SK-N-SH treated with all-trans-retinoic acid at 6 μM for 48 hours (cell line): ENCODE measurements around the gene CLHC1.

ENCODE experiments used
- ATAC-seq: fragments of 200-7000 bp; cut with Tn5 transposase; 3 replicates; pipeline ENCODE4 v1.9.1; 2020; ENCODE audit warnings: mild to moderate bottlenecking, moderate library complexity
- BACH2 ChIP-seq: fragments of 250-450 bp; sonication (Bioruptor Pico); IDR thresholded peaks from 2 replicates; pipeline ENCODE4 v1.9.0; 2021; ENCODE audit warnings: mild to moderate bottlenecking, borderline replicate concordance
- CREB5 ChIP-seq: fragments of 250-450 bp; sonication (Bioruptor Pico); IDR thresholded peaks from 2 replicates; pipeline ENCODE4 v1.5.1; 2020; ENCODE audit warnings: low read depth, mild to moderate bottlenecking, moderate library complexity
- CSDC2 ChIP-seq: fragments of 250-450 bp; sonication (Bioruptor Pico); IDR thresholded peaks from 2 replicates; pipeline ENCODE4 v1.5.0; 2020; ENCODE audit warnings: mild to moderate bottlenecking, moderate library complexity
- ESRRG ChIP-seq: fragments of 250-450 bp; sonication (Bioruptor Pico); IDR thresholded peaks from 2 replicates; pipeline ENCODE4 v1.6.1; 2021; ENCODE audit warnings: mild to moderate bottlenecking
- GLIS3 ChIP-seq: fragments of 250-450 bp; sonication (Bioruptor Pico); IDR thresholded peaks from 2 replicates; pipeline ENCODE4 v1.5.0; 2020; ENCODE audit warnings: mild to moderate bottlenecking, moderate library complexity
- ISL1 ChIP-seq: fragments of 250-450 bp; sonication (Bioruptor Pico); IDR thresholded peaks from 2 replicates; pipeline ENCODE4 v2.1.2; 2022; ENCODE audit warnings: mild to moderate bottlenecking, moderate library complexity
- OSR1 ChIP-seq: fragments of 250-450 bp; sonication (Bioruptor Pico); IDR thresholded peaks from 2 replicates; pipeline ENCODE4 v1.8.0; 2022; ENCODE audit warnings: moderate library complexity, mild to moderate bottlenecking, inconsistent platforms
- POU6F1 ChIP-seq: fragments of 250-450 bp; sonication (Bioruptor Pico); IDR thresholded peaks from 2 replicates; pipeline ENCODE4 v1.8.0; 2021; ENCODE audit warnings: low read depth, mild to moderate bottlenecking, moderate library complexity, borderline replicate concordance
- PPARA ChIP-seq: fragments of 250-450 bp; sonication (Bioruptor Pico); IDR thresholded peaks from 2 replicates; pipeline ENCODE4 v1.5.0; 2020; ENCODE audit warnings: mild to moderate bottlenecking, borderline replicate concordance
- RARB ChIP-seq: fragments of 250-450 bp; sonication (Bioruptor Pico); IDR thresholded peaks from 2 replicates; pipeline ENCODE4 v1.8.0; 2021; ENCODE audit warnings: mild to moderate bottlenecking, moderate library complexity
- SNAI2 ChIP-seq: fragments of 250-450 bp; sonication (Bioruptor Pico); IDR thresholded peaks from 2 replicates; pipeline ENCODE4 v1.5.0; 2020; ENCODE audit warnings: mild to moderate bottlenecking, moderate library complexity
- TCF4 ChIP-seq: fragments of 250-450 bp; sonication (Bioruptor Pico); IDR thresholded peaks from 2 replicates; pipeline ENCODE4 v1.8.0; 2021; ENCODE audit warnings: mild to moderate bottlenecking, moderate library complexity, borderline replicate concordance
- TSHZ2 ChIP-seq: fragments of 250-450 bp; sonication (Bioruptor Pico); IDR thresholded peaks from 2 replicates; pipeline ENCODE4 v1.5.0; 2020; ENCODE audit warnings: mild to moderate bottlenecking, moderate library complexity
- ZFP3 ChIP-seq: fragments of 250-450 bp; sonication (Bioruptor Pico); IDR thresholded peaks from 2 replicates; pipeline ENCODE4 v1.5.0; 2020; ENCODE audit warnings: mild to moderate bottlenecking, moderate library complexity
- ZFP30 ChIP-seq: fragments of 450-650 bp; formaldehyde crosslinking; IDR thresholded peaks from 2 replicates; pipeline ENCODE4 v1.5.0; 2022; ENCODE audit warnings: mild to moderate bottlenecking, moderate library complexity
- ZNF565 ChIP-seq: fragments of 450-650 bp; formaldehyde crosslinking; conservative IDR thresholded peaks from 2 replicates; pipeline ENCODE4 v1.5.0; 2020; ENCODE audit warnings: low read depth, mild to moderate bottlenecking, moderate library complexity
- ZNF70 ChIP-seq: fragments of 450-650 bp; formaldehyde crosslinking; IDR thresholded peaks from 2 replicates; pipeline ENCODE4 v1.5.0; 2020; ENCODE audit warnings: mild to moderate bottlenecking, moderate library complexity
- ZNF8 ChIP-seq: fragments of 450-650 bp; formaldehyde crosslinking; IDR thresholded peaks from 2 replicates; pipeline ENCODE4 v1.5.0; 2020; ENCODE audit warnings: mild to moderate bottlenecking, moderate library complexity
- TF ChIP-seq, protein P1 (sequence below): fragments of 250-450 bp; sonication (Bioruptor Pico); IDR thresholded peaks from 2 replicates; pipeline ENCODE4 v1.8.0; 2020; ENCODE audit warnings: mild to moderate bottlenecking, moderate library complexity, borderline replicate concordance
- TF ChIP-seq, protein P2 (sequence below): fragments of 250-450 bp; sonication (Bioruptor Pico); IDR thresholded peaks from 2 replicates; pipeline ENCODE4 v1.5.1; 2021; ENCODE audit warnings: mild to moderate bottlenecking, moderate library complexity

Gene CLHC1

DNA sequence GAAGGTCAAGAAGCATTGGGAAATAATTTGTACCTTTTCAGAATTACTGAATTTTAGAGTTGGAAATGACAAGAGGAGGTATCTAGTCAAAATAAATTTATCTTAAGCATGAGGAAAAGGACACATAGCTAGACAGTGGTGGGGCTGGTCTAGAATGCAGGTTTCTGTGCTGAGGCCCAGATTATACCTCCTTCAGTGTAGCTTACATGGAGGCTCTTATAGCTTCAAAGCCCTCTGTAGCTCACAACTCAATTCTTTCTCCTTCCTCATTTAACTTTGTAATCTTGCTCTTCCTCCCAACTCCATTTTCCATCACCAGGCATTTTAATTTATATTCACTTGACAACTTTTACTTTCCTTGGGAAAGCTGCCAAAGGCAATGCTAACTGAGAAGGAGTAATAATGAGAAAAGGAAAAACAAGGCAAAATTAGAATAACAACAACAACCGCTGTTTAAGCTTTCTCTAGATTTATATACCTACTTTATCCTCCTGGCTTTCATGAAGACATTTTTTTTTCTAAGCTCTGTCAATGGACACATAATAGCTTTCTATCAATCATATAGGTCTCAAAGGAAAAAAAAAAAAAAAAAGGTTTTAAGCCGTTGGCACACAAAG lies 58.5 kb downstream of the CLHC1 start:
- ATAC-seq: no peak
- TF ChIP-seq ESRRG (CRISPR knock-in tag): no peak
- TF ChIP-seq CSDC2 (CRISPR knock-in tag): no peak
- TF ChIP-seq, protein P1, sequence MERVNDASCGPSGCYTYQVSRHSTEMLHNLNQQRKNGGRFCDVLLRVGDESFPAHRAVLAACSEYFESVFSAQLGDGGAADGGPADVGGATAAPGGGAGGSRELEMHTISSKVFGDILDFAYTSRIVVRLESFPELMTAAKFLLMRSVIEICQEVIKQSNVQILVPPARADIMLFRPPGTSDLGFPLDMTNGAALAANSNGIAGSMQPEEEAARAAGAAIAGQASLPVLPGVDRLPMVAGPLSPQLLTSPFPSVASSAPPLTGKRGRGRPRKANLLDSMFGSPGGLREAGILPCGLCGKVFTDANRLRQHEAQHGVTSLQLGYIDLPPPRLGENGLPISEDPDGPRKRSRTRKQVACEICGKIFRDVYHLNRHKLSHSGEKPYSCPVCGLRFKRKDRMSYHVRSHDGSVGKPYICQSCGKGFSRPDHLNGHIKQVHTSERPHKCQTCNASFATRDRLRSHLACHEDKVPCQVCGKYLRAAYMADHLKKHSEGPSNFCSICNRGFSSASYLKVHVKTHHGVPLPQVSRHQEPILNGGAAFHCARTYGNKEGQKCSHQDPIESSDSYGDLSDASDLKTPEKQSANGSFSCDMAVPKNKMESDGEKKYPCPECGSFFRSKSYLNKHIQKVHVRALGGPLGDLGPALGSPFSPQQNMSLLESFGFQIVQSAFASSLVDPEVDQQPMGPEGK (CRISPR knock-in tag): no peak
- no peak for TF ChIP-seq ZFP3
- TF ChIP-seq POU6F1 (CRISPR knock-in tag): no peak
- no peak for TF ChIP-seq ZNF70 (CRISPR knock-in tag)
- TF ChIP-seq TSHZ2 (CRISPR knock-in tag): no peak
- TF ChIP-seq ISL1 (CRISPR knock-in tag): no peak
- no peak for TF ChIP-seq OSR1 (CRISPR knock-in tag)
- TF ChIP-seq CREB5 (CRISPR knock-in tag): no peak
- TF ChIP-seq TCF4 (CRISPR knock-in tag): no peak
- no peak for TF ChIP-seq RARB
- TF ChIP-seq ZFP30: no peak

GRCh38 chr2:55169915-55170314 lies 62.2 kb downstream of the CLHC1 start:
- TF ChIP-seq ESRRG (CRISPR knock-in tag): no peak
- no peak for TF ChIP-seq TSHZ2 (CRISPR knock-in tag)
- TF ChIP-seq ZFP30: no peak
- TF ChIP-seq ZNF8: no peak
- no peak for TF ChIP-seq GLIS3 (CRISPR knock-in tag)
- TF ChIP-seq, protein P2, sequence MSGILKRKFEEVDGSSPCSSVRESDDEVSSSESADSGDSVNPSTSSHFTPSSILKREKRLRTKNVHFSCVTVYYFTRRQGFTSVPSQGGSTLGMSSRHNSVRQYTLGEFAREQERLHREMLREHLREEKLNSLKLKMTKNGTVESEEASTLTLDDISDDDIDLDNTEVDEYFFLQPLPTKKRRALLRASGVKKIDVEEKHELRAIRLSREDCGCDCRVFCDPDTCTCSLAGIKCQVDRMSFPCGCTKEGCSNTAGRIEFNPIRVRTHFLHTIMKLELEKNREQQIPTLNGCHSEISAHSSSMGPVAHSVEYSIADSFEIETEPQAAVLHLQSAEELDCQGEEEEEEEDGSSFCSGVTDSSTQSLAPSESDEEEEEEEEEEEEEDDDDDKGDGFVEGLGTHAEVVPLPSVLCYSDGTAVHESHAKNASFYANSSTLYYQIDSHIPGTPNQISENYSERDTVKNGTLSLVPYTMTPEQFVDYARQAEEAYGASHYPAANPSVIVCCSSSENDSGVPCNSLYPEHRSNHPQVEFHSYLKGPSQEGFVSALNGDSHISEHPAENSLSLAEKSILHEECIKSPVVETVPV (CRISPR knock-in tag): no peak
- no peak for TF ChIP-seq BACH2
- TF ChIP-seq OSR1 (CRISPR knock-in tag): no peak
- TF ChIP-seq CSDC2 (CRISPR knock-in tag): no peak
- TF ChIP-seq ZNF70 (CRISPR knock-in tag): no peak
- TF ChIP-seq, protein P1 (CRISPR knock-in tag): no peak
- TF ChIP-seq RARB: no peak
- TF ChIP-seq ZNF565 (CRISPR knock-in tag): no peak
- no peak for TF ChIP-seq PPARA
- no peak for TF ChIP-seq SNAI2 (CRISPR knock-in tag)
- no peak for ATAC-seq
